ENCODE results near the gene MTMR12. TPM values are rescaled to one million over a fixed set of nuclear protein-coding genes. Genes with fewer than 3 reads are reported as not detected.

Gene MTMR12
- polyA plus RNA-seq, 1 donor (not counting 4 experiments of a cell fraction or from before 2014, with no cell fraction given), result 17.1 TPM

DNA sequence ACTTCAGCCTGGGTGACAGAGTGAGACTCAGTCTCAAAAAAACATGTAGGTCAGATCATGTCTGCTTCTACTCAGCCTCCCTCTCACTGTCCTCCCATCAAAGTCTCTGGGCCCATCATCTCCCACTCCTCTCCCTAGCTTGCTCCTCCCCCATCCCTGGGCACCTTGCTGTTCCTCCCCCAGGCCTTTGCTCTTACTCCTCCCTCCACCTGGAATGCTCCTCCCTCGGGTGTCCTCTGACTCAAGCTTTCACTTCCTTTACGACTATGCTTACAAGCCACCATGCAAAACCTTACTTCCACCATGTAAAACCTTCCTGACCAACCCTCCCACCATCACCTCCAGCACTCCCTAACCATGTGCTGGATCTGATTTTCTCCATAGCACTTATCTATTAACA lies 51.5 kb downstream of the MTMR12 start:
- Histone ChIP-seq H3K4me2 (ENCODE audit: control insufficient read depth, extremely low read depth, insufficient read depth, low read depth, low read length) (no peak overlapping the region), H3K79me2 (ENCODE audit: control insufficient read depth, insufficient read depth, low read length) (no peaks in the 10 kb centered on the region), H3K9ac (ENCODE audit: control insufficient read depth, extremely low read depth, insufficient read depth, low read length) (no peak overlapping the region), H3K27me3 (ENCODE audit: control insufficient read depth, extremely low read depth, insufficient read depth, low read length) (no peaks in the 10 kb centered on the region), H3K4me3 (ENCODE audit: control insufficient read depth in 2 of 3, extremely low read depth in 1 of 3, insufficient read depth in 2 of 3, low read depth in 1 of 3, low read length in 3 of 3) (no peak overlapping the region), H2AFZ (ENCODE audit: control insufficient read depth, low read length) (no peak overlapping the region), H4K20me1 (ENCODE audit: control insufficient read depth, extremely low read depth, insufficient read depth, low read length) (no peaks in the 10 kb centered on the region), H3K9me3 (ENCODE audit: control insufficient read depth, low read depth, low read length) (no peaks in the 10 kb centered on the region), H3K4me1 (ENCODE audit: control insufficient read depth, extremely low read depth, insufficient read depth, low read length) (no peaks in the 10 kb centered on the region), H3K9me1 (ENCODE audit: control insufficient read depth, extremely low read depth, insufficient read depth, low read length) (no peaks in the 10 kb centered on the region), H3K27ac (ENCODE audit: control insufficient read depth, insufficient read depth, low read length) (no peak overlapping the region), H3K36me3 (ENCODE audit: control insufficient read depth in 2 of 2, extremely low read depth in 1 of 2, insufficient read depth in 2 of 2, low read length in 2 of 2) (peaks cover 11 to 12% of the 10 kb centered on the region in 2 experiments)
- DNase-seq (ENCODE audit: low read depth, low spot score), result no peak
- dilution Hi-C loops (cut with MboI; ENCODE audit: extremely low pct_ligation_motif_present, low sequenced_read_pairs), result no loop called here
- no peak for FAIRE-seq
- TF ChIP-seq, protein P1, sequence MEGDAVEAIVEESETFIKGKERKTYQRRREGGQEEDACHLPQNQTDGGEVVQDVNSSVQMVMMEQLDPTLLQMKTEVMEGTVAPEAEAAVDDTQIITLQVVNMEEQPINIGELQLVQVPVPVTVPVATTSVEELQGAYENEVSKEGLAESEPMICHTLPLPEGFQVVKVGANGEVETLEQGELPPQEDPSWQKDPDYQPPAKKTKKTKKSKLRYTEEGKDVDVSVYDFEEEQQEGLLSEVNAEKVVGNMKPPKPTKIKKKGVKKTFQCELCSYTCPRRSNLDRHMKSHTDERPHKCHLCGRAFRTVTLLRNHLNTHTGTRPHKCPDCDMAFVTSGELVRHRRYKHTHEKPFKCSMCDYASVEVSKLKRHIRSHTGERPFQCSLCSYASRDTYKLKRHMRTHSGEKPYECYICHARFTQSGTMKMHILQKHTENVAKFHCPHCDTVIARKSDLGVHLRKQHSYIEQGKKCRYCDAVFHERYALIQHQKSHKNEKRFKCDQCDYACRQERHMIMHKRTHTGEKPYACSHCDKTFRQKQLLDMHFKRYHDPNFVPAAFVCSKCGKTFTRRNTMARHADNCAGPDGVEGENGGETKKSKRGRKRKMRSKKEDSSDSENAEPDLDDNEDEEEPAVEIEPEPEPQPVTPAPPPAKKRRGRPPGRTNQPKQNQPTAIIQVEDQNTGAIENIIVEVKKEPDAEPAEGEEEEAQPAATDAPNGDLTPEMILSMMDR (optimal IDR thresholded peaks at IDR 0.05 in 1 of 3, IDR thresholded peaks at IDR 0.05 in 1 of 3, conservative IDR thresholded peaks at IDR 0.05 in 1 of 3; ENCODE audit: extremely low read depth in 1 of 3, insufficient read depth in 2 of 3, low read length in 3 of 3), result no peak

DNA sequence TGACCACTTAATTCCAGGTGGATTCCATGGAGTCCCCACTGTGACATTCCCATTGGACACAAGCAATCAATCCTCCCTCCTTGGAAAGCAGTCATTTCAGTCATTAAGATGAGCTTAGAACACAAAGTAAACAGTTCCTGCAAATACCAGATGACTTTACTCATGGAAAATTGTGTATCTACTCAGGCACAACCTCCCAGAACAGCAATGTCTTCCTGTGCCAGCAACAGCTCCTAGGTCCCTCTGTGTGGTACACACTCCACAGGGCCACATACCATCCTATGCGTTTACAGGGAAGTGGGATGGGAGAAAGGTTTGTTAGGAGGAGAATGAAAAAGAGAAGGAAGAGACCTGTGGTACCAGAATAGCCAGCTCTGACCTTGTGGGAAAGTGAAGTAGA lies 53.7 kb downstream of the MTMR12 start:
- TF ChIP-seq EZH2 (IDR thresholded peaks at IDR 0.05; ENCODE audit: low read length), result no peak
- TF ChIP-seq, protein P1 (optimal IDR thresholded peaks at IDR 0.05 in 1 of 3, IDR thresholded peaks at IDR 0.05 in 1 of 3, conservative IDR thresholded peaks at IDR 0.05 in 1 of 3; ENCODE audit: extremely low read depth in 1 of 3, insufficient read depth in 2 of 3, low read length in 3 of 3), result no peak
- Histone ChIP-seq H3K27me3 (ENCODE audit: control insufficient read depth, extremely low read depth, insufficient read depth, low read length) (no peaks in the 10 kb centered on the region), H3K79me2 (ENCODE audit: control insufficient read depth, insufficient read depth, low read length) (no peaks in the 10 kb centered on the region), H3K4me1 (ENCODE audit: control insufficient read depth, extremely low read depth, insufficient read depth, low read length) (no peaks in the 10 kb centered on the region), H3K27ac (ENCODE audit: control insufficient read depth, insufficient read depth, low read length) (no peak overlapping the region), H3K36me3 (ENCODE audit: control insufficient read depth in 2 of 2, extremely low read depth in 1 of 2, insufficient read depth in 2 of 2, low read length in 2 of 2) (peaks cover 11 to 12% of the 10 kb centered on the region in 2 experiments), H3K9ac (ENCODE audit: control insufficient read depth, extremely low read depth, insufficient read depth, low read length) (no peak overlapping the region), H3K4me3 (ENCODE audit: control insufficient read depth in 2 of 3, extremely low read depth in 1 of 3, insufficient read depth in 2 of 3, low read depth in 1 of 3, low read length in 3 of 3) (no peak overlapping the region), H2AFZ (ENCODE audit: control insufficient read depth, low read length) (no peak overlapping the region), H3K9me3 (ENCODE audit: control insufficient read depth, low read depth, low read length) (no peaks in the 10 kb centered on the region), H4K20me1 (ENCODE audit: control insufficient read depth, extremely low read depth, insufficient read depth, low read length) (no peaks in the 10 kb centered on the region), H3K9me1 (ENCODE audit: control insufficient read depth, extremely low read depth, insufficient read depth, low read length) (no peaks in the 10 kb centered on the region), H3K4me2 (ENCODE audit: control insufficient read depth, extremely low read depth, insufficient read depth, low read depth, low read length) (no peak overlapping the region)
- DNase-seq (ENCODE audit: low read depth, low spot score), result no peak
- dilution Hi-C loops (cut with MboI; ENCODE audit: extremely low pct_ligation_motif_present, low sequenced_read_pairs), result no loop called here
- no peak for FAIRE-seq
